ENCODE data around the gene THAP4.
"Not testable (repeated sequence)": the region's sequence is repeated elsewhere in the genome, so short reads cannot be mapped to it uniquely, and the experiment has no call there.

- not testable (repeated sequence) for TF ChIP-seq CTCF (IDR thresholded peaks at IDR 0.05; ENCODE audit: low read depth, low read length); EZH2phosphoT487 (IDR thresholded peaks at IDR 0.05; ENCODE audit: low read depth)
These were observed 47.1 kb downstream of the THAP4 start for GRCh38 chr2:241589863-241590262.
